Naive thymus-derived CD4-positive, alpha-beta T cell (primary cell): Measurements from ENCODE around the gene CRHR2. TPM values are rescaled to one million over a fixed set of nuclear protein-coding genes. Genes with fewer than 3 reads are reported as not detected.
A peak's percentile ranks its signal among the peaks of the same experiment; 100 is the strongest.

Experiments
- ATAC-seq: fragments of 150-1000 bp; cut with Tn5 transposase; 2 replicates; pipeline ENCODE4 v1.10.0; 2021; ENCODE audit warnings: mild to moderate bottlenecking, moderate library complexity
- CTCF ChIA-PET: fragments of 350-600 bp; sonication (Branson Sonifier 250); formaldehyde crosslinking; loops from one replicate; lab custom pipeline; 2021; ENCODE audit warnings: antibody characterized with exemption; lab: Charles Lee
- POLR2A ChIA-PET: fragments of 350-600 bp; sonication (Branson Sonifier 250); formaldehyde crosslinking; loops from one replicate; lab custom pipeline; 2021; ENCODE audit warnings: antibody characterized with exemption, inconsistent platforms; lab: Charles Lee
- DNase-seq, 9 donors: peaks; one replicate each; pipeline versions ENCODE4 v3.0.0 to v3.0.0-alpha.2; 2020 to 2022; ENCODE audit warnings: mixed read lengths in 1 of 9
- H3K27ac ChIP-seq: one replicate; pipeline ENCODE4 v1.7.0; 2013; ENCODE audit warnings: mild to moderate bottlenecking, low read depth, low read length, moderate library complexity
- H3K27me3 ChIP-seq, 2 donors: one replicate each; pipeline ENCODE4 v1.7.0; 2013; ENCODE audit warnings: low read length in 2 of 2, mild to moderate bottlenecking in 2 of 2, moderate library complexity in 2 of 2; ENCODE audit not compliant: control insufficient read depth in 2 of 2, insufficient read depth in 2 of 2
- H3K36me3 ChIP-seq, 3 experiments: 1 replicate in 2 of 3; 2 replicates in 1 of 3; pipeline ENCODE4 v1.7.0; 2013; ENCODE audit warnings: low read length in 3 of 3, mild to moderate bottlenecking in 3 of 3, moderate library complexity in 1 of 3; ENCODE audit not compliant: insufficient read depth in 3 of 3, control insufficient read depth in 2 of 3
- H3K4me1 ChIP-seq, 2 donors: one replicate each; pipeline ENCODE4 v1.7.0; 2013; ENCODE audit warnings: low read length in 2 of 2, mild to moderate bottlenecking in 2 of 2, moderate library complexity in 1 of 2; ENCODE audit not compliant: control insufficient read depth in 2 of 2, insufficient read depth in 2 of 2
- H3K4me3 ChIP-seq: 2 replicates; pipeline ENCODE4 v1.7.0; 2013; ENCODE audit warnings: mild to moderate bottlenecking, low read length
- H3K9me3 ChIP-seq, 3 experiments: 1 replicate in 2 of 3; 2 replicates in 1 of 3; pipeline ENCODE4 v1.7.0; 2013; ENCODE audit warnings: low read length in 3 of 3; ENCODE audit not compliant: control insufficient read depth in 2 of 3
- H3K27ac Mint-ChIP-seq, 9 donors: one replicate each; pipeline ENCODE4 v1.8.0; 2020 to 2022; ENCODE audit warnings: mixed read lengths in 9 of 9, mild to moderate bottlenecking in 8 of 9, moderate library complexity in 5 of 9, inconsistent platforms in 2 of 9
- H3K27me3 Mint-ChIP-seq, 5 donors: one replicate each; pipeline ENCODE4 v1.8.0; 2021 to 2022; ENCODE audit warnings: mixed read lengths in 5 of 5, mild to moderate bottlenecking in 1 of 5
- H3K36me3 Mint-ChIP-seq, 5 donors: one replicate each; pipeline ENCODE4 v1.8.0; 2020 to 2022; ENCODE audit warnings: mixed read lengths in 5 of 5, mild to moderate bottlenecking in 3 of 5, inconsistent platforms in 1 of 5
- H3K4me1 Mint-ChIP-seq, 7 donors: one replicate each; pipeline ENCODE4 v1.8.0; 2020 to 2022; ENCODE audit warnings: mixed read lengths in 7 of 7, mild to moderate bottlenecking in 3 of 7, inconsistent platforms in 1 of 7
- H3K4me3 Mint-ChIP-seq, 10 donors: one replicate each; pipeline ENCODE4 v1.8.0; 2020 to 2022; ENCODE audit warnings: mild to moderate bottlenecking in 10 of 10, mixed read lengths in 10 of 10, moderate library complexity in 6 of 10, inconsistent platforms in 2 of 10
- H3K9me3 Mint-ChIP-seq, 11 donors: one replicate each; pipeline ENCODE4 v1.8.0; 2020 to 2022; ENCODE audit warnings: mixed read lengths in 11 of 11, mild to moderate bottlenecking in 4 of 11, inconsistent platforms in 1 of 11, moderate library complexity in 1 of 11
- intact Hi-C, 2 donors: fragments of 100-400 bp; cut with micrococcal nuclease; formaldehyde crosslinking; loops; one replicate each; pipeline ENCODE4 v1.15.1; 2023
- polyA plus RNA-seq, 2 donors: library from polyadenylated mRNA; unstranded; fragments of 300-500 nt; fragmentation: Illumina TruSeq; gene quantifications; one replicate each; pipeline ENCODE4 v1.2.3, GENCODE V29; 2021
- total RNA-seq, 6 experiments: library from RNA in 5 of 6; stranded (reverse) in 5 of 6; gene quantifications; 1 replicate in 5 of 6; 2 replicates in 1 of 6; pipeline ENCODE4 v1.2.3 and lab custom pipeline; 2021 to 2026

The CRHR2 gene
- total and polyA plus RNA-seq, 7 experiments from 2014 or later = not detected

GRCh38 chr7:30683816-30684215 is 1.6 kb upstream of the CRHR2 start:
- peak overlapping the region in 6 of 10 donors; percentile 40 to 86 (median 62) for H3K4me3 Mint-ChIP-seq
- peaks cover 0 to 20% of the 10 kb centered on the region in 2 donors for H3K27me3 ChIP-seq
- DNase-seq (no peak), ATAC-seq (no peak)
- H3K4me3 ChIP-seq = no peak overlapping the region
- peaks cover 6 to 15% (median 12%) of the 10 kb centered on the region in 7 donors for H3K4me1 Mint-ChIP-seq
- peaks cover 4 to 5% of the 10 kb centered on the region in 2 donors for H3K4me1 ChIP-seq
- H3K36me3 Mint-ChIP-seq = peaks cover 0 to 4% (median 0%) of the 10 kb centered on the region in 5 donors
- no peak overlapping the region for H3K27ac ChIP-seq
- H3K27me3 Mint-ChIP-seq = peaks cover 45 to 65% (median 58%) of the 10 kb centered on the region in 5 donors
- no peak overlapping the region for H3K27ac Mint-ChIP-seq
- no peaks in the 10 kb centered on the region for H3K9me3 Mint-ChIP-seq
- POLR2A ChIA-PET = no interaction called here
- no peaks in the 10 kb centered on the region for H3K36me3 ChIP-seq
- no peaks in the 10 kb centered on the region for H3K9me3 ChIP-seq
- CTCF ChIA-PET = interaction anchor here (1.2 to 4.0 kb wide), 2 partner anchors 56 to 62 kb away, joined by 3 to 38 read pairs; no protein-coding TSS in a partner anchor
- intact Hi-C loops = loop anchor here in 1 of 2 donors (1.0 kb wide), 1 partner anchor 56 kb away; no protein-coding TSS in a partner anchor

DNA sequence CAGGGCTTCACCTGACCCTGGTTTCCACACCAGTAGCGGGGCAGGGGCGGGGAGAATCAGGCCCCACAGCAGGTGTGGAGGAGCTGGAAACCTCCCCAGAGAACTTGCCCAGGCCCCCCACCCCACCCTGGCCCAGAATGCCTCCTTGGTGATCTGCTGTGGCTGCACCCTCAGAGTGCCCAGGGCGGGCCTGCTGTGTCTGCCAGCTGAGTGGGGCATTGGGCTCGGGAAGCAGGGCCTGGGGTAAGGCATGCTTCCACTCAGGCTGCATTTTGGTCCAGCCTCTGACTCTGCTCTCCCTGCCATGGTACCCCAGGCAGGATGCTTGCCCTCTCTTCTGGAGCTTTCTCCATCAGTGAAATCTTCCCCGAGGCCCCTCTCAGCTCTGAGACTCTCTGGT is 1.1 kb upstream of the CRHR2 start:
- no peak for ATAC-seq

GRCh38 chr7:30681815-30682211 is 443 bp downstream of the CRHR2 start:
- Mint-ChIP-seq H3K36me3 (peaks cover 0 to 4% (median 0%) of the 10 kb centered on the region in 5 donors), H3K9me3 (no peaks in the 10 kb centered on the region), H3K27ac (no peak overlapping the region), H3K4me1 (peaks cover 8 to 15% (median 12%) of the 10 kb centered on the region in 7 donors), H3K27me3 (peaks cover 55 to 80% (median 71%) of the 10 kb centered on the region in 5 donors), H3K4me3 (peak overlapping the region; percentile 78 to 87 (median 80))
- Histone ChIP-seq H3K27me3 (peaks cover 0 to 20% of the 10 kb centered on the region in 2 donors), H3K36me3 (no peaks in the 10 kb centered on the region), H3K9me3 (no peaks in the 10 kb centered on the region), H3K27ac (no peak overlapping the region), H3K4me3 (peak overlapping the region; percentile 41), H3K4me1 (peaks cover 4 to 5% of the 10 kb centered on the region in 2 donors)
- intact Hi-C loops = loop anchor here in 1 of 2 donors (1.0 kb wide), 2 partner anchors 45 to 58 kb away; no protein-coding TSS in a partner anchor
- POLR2A ChIA-PET = no interaction called here
- DNase-seq (peak in 2 of 9 donors; percentile 4 to 12), ATAC-seq (peak; percentile 12)
- CTCF ChIA-PET = interaction anchor here (1.3 to 4.0 kb wide), 2 partner anchors 49 to 58 kb away, joined by 4 to 38 read pairs; no protein-coding TSS in a partner anchor

More for the DNA sequence above, 1.1 kb upstream of the CRHR2 start:
- Mint-ChIP-seq H3K27me3 (peaks cover 50 to 70% (median 63%) of the 10 kb centered on the region in 5 donors), H3K9me3 (no peaks in the 10 kb centered on the region), H3K4me3 (peak overlapping the region in 8 of 10 donors; percentile 40 to 86 (median 54)), H3K36me3 (peaks cover 0 to 4% (median 0%) of the 10 kb centered on the region in 5 donors), H3K4me1 (peaks cover 6 to 15% (median 12%) of the 10 kb centered on the region in 7 donors), H3K27ac (no peak overlapping the region)
- no peak for DNase-seq
- Histone ChIP-seq H3K4me3 (no peak overlapping the region), H3K27ac (no peak overlapping the region), H3K4me1 (peaks cover 4 to 5% of the 10 kb centered on the region in 2 donors), H3K36me3 (no peaks in the 10 kb centered on the region), H3K27me3 (peaks cover 0 to 20% of the 10 kb centered on the region in 2 donors), H3K9me3 (no peaks in the 10 kb centered on the region)
- ChIA-PET POLR2A (no interaction called here), CTCF (interaction anchor here (1.2 to 4.0 kb wide), 3 partner anchors 48 to 62 kb away, joined by 3 to 38 read pairs (median 4); no protein-coding TSS in a partner anchor)
- intact Hi-C loops = no loop called here

DNA sequence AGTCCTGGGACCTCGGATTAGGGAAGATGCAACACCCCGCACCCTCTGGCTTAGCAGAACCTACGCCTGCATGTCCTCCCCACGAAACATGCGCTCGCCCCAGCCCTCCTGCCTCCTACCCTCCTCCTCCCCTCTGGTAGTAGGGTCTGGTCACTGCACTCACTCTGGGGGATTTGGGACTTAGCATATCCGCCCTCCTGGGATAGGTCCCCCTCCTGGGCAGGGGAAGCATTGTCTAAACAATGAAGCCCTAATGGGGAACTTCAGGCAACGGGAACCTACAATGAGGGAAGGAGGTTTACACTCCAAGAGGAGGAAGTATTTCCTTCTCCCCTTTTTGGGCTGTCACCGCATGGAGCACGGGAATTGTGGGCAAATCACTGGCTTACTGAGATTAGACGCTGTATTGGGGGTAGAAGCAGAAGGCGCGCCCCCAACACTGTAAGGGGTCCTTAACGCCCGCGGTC is 892 bp downstream of the CRHR2 start:
- H3K4me1 Mint-ChIP-seq = peaks cover 8 to 15% (median 12%) of the 10 kb centered on the region in 7 donors
- H3K4me3 Mint-ChIP-seq = peak overlapping the region; percentile 28 to 87 (median 80)
- intact Hi-C loops = no loop called here

GRCh38 chr7:30679664-30680063 is 2.6 kb downstream of the CRHR2 start:
- Histone ChIP-seq H3K9me3 (no peaks in the 10 kb centered on the region), H3K27ac (no peak overlapping the region), H3K4me1 (peaks cover 4 to 5% of the 10 kb centered on the region in 2 donors), H3K36me3 (no peaks in the 10 kb centered on the region), H3K4me3 (no peak overlapping the region), H3K27me3 (peaks cover 0 to 20% of the 10 kb centered on the region in 2 donors)
- ChIA-PET CTCF (interaction anchor here (2.9 kb wide), 1 partner anchor 61 kb away, joined by 14 read pairs; no protein-coding TSS in a partner anchor), POLR2A (no interaction called here)
- H3K36me3 Mint-ChIP-seq = peaks cover 0 to 1% (median 0%) of the 10 kb centered on the region in 5 donors
- peaks cover 8 to 15% (median 12%) of the 10 kb centered on the region in 7 donors for H3K4me1 Mint-ChIP-seq
- no peak for DNase-seq
- no peaks in the 10 kb centered on the region for H3K9me3 Mint-ChIP-seq
- peaks cover 61 to 75% (median 68%) of the 10 kb centered on the region in 5 donors for H3K27me3 Mint-ChIP-seq
- ATAC-seq = no peak
- no peak overlapping the region for H3K27ac Mint-ChIP-seq
- intact Hi-C loops = no loop called here
- H3K4me3 Mint-ChIP-seq = no peak overlapping the region

More for the DNA sequence above, 892 bp downstream of the CRHR2 start:
- H3K9me3 Mint-ChIP-seq = no peaks in the 10 kb centered on the region
- DNase-seq (no peak), ATAC-seq (no peak)
- H3K4me1 ChIP-seq = peaks cover 4 to 5% of the 10 kb centered on the region in 2 donors
- ChIA-PET CTCF (interaction anchor here (4.0 kb wide), 1 partner anchor 58 kb away, joined by 38 read pairs; no protein-coding TSS in a partner anchor), POLR2A (no interaction called here)
- no peak overlapping the region for H3K27ac ChIP-seq
- no peaks in the 10 kb centered on the region for H3K9me3 ChIP-seq
- no peak overlapping the region for H3K27ac Mint-ChIP-seq
- H3K4me3 ChIP-seq = peak overlapping the region; percentile 41
- peaks cover 0 to 4% (median 0%) of the 10 kb centered on the region in 5 donors for H3K36me3 Mint-ChIP-seq
- peaks cover 0 to 20% of the 10 kb centered on the region in 2 donors for H3K27me3 ChIP-seq
- H3K27me3 Mint-ChIP-seq = peaks cover 58 to 83% (median 71%) of the 10 kb centered on the region in 5 donors
- no peaks in the 10 kb centered on the region for H3K36me3 ChIP-seq

DNA sequence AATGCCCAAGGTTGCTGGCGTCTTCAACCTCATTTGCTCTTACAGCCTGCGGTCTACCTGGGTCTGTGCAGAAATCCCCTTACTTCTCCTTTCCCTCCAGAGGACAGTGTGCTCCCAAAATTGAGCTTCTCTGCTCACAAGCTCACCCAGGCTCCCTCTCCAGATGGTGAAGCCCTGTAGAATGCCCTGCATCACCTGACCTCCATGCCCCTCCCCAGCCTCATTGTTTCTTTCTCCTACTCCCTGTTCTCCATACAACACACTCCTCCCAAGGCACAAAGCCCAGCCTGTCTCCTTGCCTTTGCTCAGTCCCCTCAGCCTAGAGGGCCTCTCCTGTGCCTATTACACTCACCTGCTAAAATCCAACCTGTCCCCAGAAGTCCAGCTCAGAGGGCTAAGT is 3.5 kb downstream of the CRHR2 start:
- Histone ChIP-seq H3K36me3 (no peaks in the 10 kb centered on the region), H3K4me1 (peaks cover 4 to 5% of the 10 kb centered on the region in 2 donors), H3K27ac (no peak overlapping the region), H3K4me3 (no peak overlapping the region), H3K9me3 (no peaks in the 10 kb centered on the region), H3K27me3 (peaks cover 0 to 20% of the 10 kb centered on the region in 2 donors)
- ATAC-seq (no peak), DNase-seq (no peak)
- Mint-ChIP-seq H3K4me3 (peak overlapping the region in 1 of 10 donors; percentile 62), H3K9me3 (no peaks in the 10 kb centered on the region), H3K36me3 (no peaks in the 10 kb centered on the region), H3K4me1 (peaks cover 8 to 15% (median 12%) of the 10 kb centered on the region in 7 donors), H3K27me3 (peaks cover 56 to 67% (median 64%) of the 10 kb centered on the region in 5 donors), H3K27ac (no peak overlapping the region)
- POLR2A ChIA-PET = no interaction called here
- intact Hi-C loops = no loop called here
- CTCF ChIA-PET = interaction anchor here (2.9 kb wide), 1 partner anchor 61 kb away, joined by 14 read pairs; no protein-coding TSS in a partner anchor
